Measurements from ENCODE around the gene MBP.

Gene MBP

DNA sequence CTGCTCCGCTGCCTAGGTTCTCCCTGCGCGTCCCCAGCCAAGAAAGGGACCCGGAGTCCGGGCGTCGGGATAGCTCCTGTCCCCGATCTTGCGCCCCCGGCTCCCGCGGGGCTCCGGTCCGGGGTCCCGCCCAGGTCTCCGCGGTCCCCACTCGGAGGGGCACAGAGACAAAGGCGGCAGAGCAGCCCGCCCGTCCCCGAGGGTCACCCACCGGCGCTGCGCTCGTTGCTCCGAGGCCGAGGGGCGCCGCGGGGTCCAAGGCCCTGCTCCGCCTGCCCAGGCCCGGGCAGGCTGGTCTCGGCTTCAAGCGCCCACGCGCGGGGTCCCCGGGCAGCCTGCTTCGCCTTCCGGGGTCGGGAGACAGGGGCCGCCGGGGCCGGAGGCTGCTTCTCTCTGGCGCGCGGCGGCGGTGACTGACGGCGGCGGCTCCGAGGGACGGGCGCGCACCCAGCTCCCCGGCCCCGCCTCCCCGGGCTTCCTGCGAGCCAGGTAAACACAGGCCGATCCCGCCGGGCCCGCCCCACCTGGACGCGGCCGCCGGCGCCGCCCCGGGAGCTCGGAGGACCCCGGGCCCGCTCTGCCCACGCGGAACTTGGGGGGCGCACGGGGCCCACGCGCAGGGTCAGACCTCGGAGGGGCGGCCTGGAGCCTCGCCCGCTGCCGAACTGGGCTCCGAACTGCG is at the start of gene MBP:
Gene MBP, minus strand, starts transcription at position 415 of the 682 bp plus-strand sequence. CDS start 27,522 bp downstream, outside the sequence.
- TF ChIP-seq MYC (IDR thresholded peaks at IDR 0.05; ENCODE audit: low read depth, low read length) (no peak), POLR2A (IDR thresholded peaks at IDR 0.05; ENCODE audit: extremely low read depth, insufficient read length) (no peak)
- TF ChIP-seq, protein P1, sequence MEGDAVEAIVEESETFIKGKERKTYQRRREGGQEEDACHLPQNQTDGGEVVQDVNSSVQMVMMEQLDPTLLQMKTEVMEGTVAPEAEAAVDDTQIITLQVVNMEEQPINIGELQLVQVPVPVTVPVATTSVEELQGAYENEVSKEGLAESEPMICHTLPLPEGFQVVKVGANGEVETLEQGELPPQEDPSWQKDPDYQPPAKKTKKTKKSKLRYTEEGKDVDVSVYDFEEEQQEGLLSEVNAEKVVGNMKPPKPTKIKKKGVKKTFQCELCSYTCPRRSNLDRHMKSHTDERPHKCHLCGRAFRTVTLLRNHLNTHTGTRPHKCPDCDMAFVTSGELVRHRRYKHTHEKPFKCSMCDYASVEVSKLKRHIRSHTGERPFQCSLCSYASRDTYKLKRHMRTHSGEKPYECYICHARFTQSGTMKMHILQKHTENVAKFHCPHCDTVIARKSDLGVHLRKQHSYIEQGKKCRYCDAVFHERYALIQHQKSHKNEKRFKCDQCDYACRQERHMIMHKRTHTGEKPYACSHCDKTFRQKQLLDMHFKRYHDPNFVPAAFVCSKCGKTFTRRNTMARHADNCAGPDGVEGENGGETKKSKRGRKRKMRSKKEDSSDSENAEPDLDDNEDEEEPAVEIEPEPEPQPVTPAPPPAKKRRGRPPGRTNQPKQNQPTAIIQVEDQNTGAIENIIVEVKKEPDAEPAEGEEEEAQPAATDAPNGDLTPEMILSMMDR (IDR thresholded peaks at IDR 0.05; ENCODE audit: low read depth, low read length), result no peak
- TF ChIP-seq, protein P2, sequence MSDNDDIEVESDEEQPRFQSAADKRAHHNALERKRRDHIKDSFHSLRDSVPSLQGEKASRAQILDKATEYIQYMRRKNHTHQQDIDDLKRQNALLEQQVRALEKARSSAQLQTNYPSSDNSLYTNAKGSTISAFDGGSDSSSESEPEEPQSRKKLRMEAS (IDR thresholded peaks at IDR 0.05; ENCODE audit: low read depth, low read length), result no peak
- DNase-seq (ENCODE audit: low read depth), result peak; percentile 71
- H3K4me3 ChIP-seq (ENCODE audit: low read depth, low read length), result peak within 1 kb of the TSS; percentile 93

DNA sequence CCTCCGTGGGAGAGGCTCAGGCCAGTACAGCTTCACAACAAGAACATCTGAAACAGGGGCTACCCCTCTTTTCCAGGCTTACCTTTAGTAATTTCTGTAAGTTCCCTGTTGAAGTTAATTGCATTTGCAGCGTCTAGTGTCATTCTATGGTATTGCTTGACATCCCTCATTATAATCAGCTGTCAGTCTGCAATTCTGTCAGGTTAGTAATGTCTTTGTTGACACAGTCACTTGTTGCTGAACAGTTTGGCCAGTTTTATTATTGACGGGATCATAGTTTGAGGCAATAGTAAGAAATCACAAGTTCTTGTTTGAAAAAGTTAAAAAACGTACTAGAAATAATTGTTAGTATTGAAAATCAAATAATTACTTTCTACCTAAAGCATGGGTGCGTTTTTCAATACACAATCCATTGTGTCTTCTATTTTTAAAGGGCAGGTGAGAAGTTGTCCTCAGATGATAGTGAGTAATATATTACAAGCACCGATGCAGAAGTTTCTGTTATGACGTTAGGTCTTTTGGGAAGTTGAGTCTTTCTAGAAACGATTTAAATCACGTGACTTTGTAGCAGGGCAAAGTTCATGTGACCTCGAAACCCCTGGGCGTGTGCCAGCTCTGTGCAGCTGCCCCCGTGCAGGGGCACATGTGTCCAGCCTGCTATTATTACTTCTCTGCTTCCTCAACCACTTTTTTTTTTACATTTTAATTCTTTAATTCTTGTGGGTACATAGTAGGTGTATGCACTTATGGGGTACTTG is 49.5 kb upstream of the MBP start:
- H3K4me3 ChIP-seq (ENCODE audit: low read depth, low read length), result no peak overlapping the region
- TF ChIP-seq MYC (IDR thresholded peaks at IDR 0.05; ENCODE audit: low read depth, low read length) (no peak), POLR2A (IDR thresholded peaks at IDR 0.05; ENCODE audit: extremely low read depth, insufficient read length) (no peak)
- TF ChIP-seq, protein P1 (IDR thresholded peaks at IDR 0.05; ENCODE audit: low read depth, low read length), result no peak
- TF ChIP-seq, protein P2 (IDR thresholded peaks at IDR 0.05; ENCODE audit: low read depth, low read length), result no peak
- no peak for DNase-seq (ENCODE audit: low read depth)

DNA sequence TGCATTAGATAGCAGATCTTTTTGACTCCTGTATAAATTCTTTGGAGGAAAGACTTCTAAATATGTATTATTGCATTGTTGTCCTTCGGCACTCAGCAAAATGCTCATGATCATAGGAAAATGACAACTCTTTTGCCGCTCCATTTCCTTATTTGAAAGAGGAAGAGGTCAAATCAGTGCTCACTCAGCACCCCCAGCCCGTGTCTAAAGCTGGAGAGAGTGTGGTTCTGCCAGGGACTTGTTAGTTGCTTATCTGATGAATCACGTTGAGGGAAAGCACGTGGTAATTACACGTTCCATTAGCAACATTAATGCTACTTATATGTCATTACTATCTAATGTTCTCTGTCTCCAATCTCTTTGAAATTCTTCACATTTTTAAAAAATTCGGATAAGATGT is 46.0 kb upstream of the MBP start:
- no peak for DNase-seq (ENCODE audit: low read depth)

DNA sequence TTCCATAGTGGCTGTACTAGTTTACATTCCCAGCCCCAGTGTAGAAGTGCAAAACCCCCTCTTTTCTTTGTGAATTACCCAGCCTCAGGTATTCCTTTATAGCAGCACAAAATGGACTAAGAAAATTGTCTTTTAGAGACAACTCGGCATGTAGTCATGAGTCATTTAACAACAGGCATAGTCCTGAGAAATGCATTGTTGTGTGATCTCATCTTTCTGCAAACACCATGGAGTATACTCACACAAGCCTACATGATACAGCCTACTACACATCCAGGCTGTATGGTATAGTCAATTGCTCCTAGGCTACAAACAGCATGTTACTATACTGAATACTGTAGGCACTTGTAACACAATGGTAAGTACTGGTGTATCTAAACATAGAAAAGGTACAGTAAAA is 44.4 kb upstream of the MBP start:
- no peak for DNase-seq (ENCODE audit: low read depth)
- no peak for TF ChIP-seq MYC (IDR thresholded peaks at IDR 0.05; ENCODE audit: low read depth, low read length)
- TF ChIP-seq, protein P1 (IDR thresholded peaks at IDR 0.05; ENCODE audit: low read depth, low read length), result no peak
- TF ChIP-seq, protein P2 (IDR thresholded peaks at IDR 0.05; ENCODE audit: low read depth, low read length), result no peak
- no peak for TF ChIP-seq POLR2A (IDR thresholded peaks at IDR 0.05; ENCODE audit: extremely low read depth, insufficient read length)
- H3K4me3 ChIP-seq (ENCODE audit: low read depth, low read length), result no peak overlapping the region

More for the DNA sequence above, 46.0 kb upstream of the MBP start:
- no peak overlapping the region for H3K4me3 ChIP-seq (ENCODE audit: low read depth, low read length)
- TF ChIP-seq, protein P2 (IDR thresholded peaks at IDR 0.05; ENCODE audit: low read depth, low read length), result no peak
- TF ChIP-seq POLR2A (IDR thresholded peaks at IDR 0.05; ENCODE audit: extremely low read depth, insufficient read length) (no peak), MYC (IDR thresholded peaks at IDR 0.05; ENCODE audit: low read depth, low read length) (no peak)
- TF ChIP-seq, protein P1 (IDR thresholded peaks at IDR 0.05; ENCODE audit: low read depth, low read length), result no peak

DNA sequence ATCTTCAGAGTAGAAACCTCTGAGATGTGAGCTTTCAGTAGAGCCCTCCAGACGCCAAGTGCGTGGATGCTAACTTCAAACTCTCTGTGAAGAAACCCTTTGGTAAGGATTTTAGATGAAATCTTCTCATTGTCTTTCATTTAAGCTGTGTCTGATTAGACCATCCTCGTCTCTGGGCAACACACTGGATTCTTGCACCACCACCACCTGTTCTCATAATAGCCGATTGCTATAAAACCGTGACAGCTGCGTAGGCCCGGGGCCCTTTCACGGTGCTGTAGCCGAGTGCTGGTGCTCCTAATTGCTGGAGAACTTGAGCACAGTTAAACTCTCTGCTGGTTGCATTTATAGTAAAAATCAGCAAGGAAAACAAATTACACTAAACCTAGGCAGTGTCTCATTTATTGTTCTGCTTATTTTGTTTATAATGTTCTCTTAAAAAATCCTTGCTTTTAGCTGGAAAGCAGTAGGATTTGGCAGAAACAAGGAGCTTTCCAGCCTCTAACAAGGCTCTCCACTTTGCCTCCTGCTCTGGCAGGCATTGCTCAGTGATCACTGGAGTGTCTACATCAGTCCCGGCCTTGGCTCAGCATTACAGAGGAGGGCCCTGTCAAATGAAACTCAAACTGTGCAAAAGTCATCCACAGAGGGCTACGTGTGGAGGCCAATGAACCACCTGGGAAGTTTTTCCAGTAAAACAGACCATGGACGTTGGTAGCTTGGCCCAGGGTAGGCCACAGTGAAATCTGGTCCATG is 40.9 kb upstream of the MBP start:
- H3K4me3 ChIP-seq (ENCODE audit: low read depth, low read length), result no peak overlapping the region
- no peak for TF ChIP-seq POLR2A (IDR thresholded peaks at IDR 0.05; ENCODE audit: extremely low read depth, insufficient read length)
- TF ChIP-seq, protein P1 (IDR thresholded peaks at IDR 0.05; ENCODE audit: low read depth, low read length), result no peak
- TF ChIP-seq MYC (IDR thresholded peaks at IDR 0.05; ENCODE audit: low read depth, low read length), result no peak
- TF ChIP-seq, protein P2 (IDR thresholded peaks at IDR 0.05; ENCODE audit: low read depth, low read length), result no peak
- DNase-seq (ENCODE audit: low read depth), result no peak
